Activated CD4-positive, alpha-beta memory T cell treated with anti-CD3 and anti-CD28 coated beads, Interleukin-2, amount 10 ng/mL, durations not matched to agents 7 days and 5 days (primary cell): ENCODE data around the gene RHBDF1. TPM values are rescaled to one million over a fixed set of nuclear protein-coding genes. Genes with fewer than 3 reads are reported as not detected.
A peak's percentile ranks its signal among the peaks of the same experiment; 100 is the strongest.
"Not testable (repeated sequence)": the region's sequence is repeated elsewhere in the genome, so short reads cannot be mapped to it uniquely, and the experiment has no call there.

Source experiments
- CTCF ChIA-PET: fragments of 350-600 bp; sonication (Branson Sonifier 250); formaldehyde crosslinking; loops from one replicate; lab custom pipeline; 2021; ENCODE audit warnings: antibody characterized with exemption, inconsistent platforms; lab: Charles Lee
- POLR2A ChIA-PET: fragments of 350-600 bp; sonication (Branson Sonifier 250); formaldehyde crosslinking; loops from one replicate; lab custom pipeline; 2021; ENCODE audit warnings: antibody characterized with exemption; lab: Charles Lee
- DNase-seq: peaks from one replicate; pipeline ENCODE4 v3.0.0-alpha.2; 2020
- H3K27ac Mint-ChIP-seq: one replicate; pipeline ENCODE4 v1.8.0; 2021; ENCODE audit warnings: mild to moderate bottlenecking, mixed read lengths
- H3K27me3 Mint-ChIP-seq: one replicate; pipeline ENCODE4 v1.8.0; 2021; ENCODE audit warnings: mixed read lengths
- H3K36me3 Mint-ChIP-seq: one replicate; pipeline ENCODE4 v1.8.0; 2021; ENCODE audit warnings: low read depth, mixed read lengths
- H3K4me1 Mint-ChIP-seq: one replicate; pipeline ENCODE4 v1.8.0; 2021; ENCODE audit warnings: mixed read lengths
- H3K4me3 Mint-ChIP-seq: one replicate; pipeline ENCODE4 v1.8.0; 2021; ENCODE audit warnings: mild to moderate bottlenecking, mixed read lengths
- H3K9me3 Mint-ChIP-seq: one replicate; pipeline ENCODE4 v1.8.0; 2021; ENCODE audit warnings: mixed read lengths
- total RNA-seq, 2 experiments: library from RNA; stranded (reverse); gene quantifications; one replicate each; pipeline ENCODE4 v1.2.3, GENCODE V29; 2021

The RHBDF1 gene
- total RNA-seq, 2 experiments from 2014 or later, result 0.18 to 0.23 TPM

DNA sequence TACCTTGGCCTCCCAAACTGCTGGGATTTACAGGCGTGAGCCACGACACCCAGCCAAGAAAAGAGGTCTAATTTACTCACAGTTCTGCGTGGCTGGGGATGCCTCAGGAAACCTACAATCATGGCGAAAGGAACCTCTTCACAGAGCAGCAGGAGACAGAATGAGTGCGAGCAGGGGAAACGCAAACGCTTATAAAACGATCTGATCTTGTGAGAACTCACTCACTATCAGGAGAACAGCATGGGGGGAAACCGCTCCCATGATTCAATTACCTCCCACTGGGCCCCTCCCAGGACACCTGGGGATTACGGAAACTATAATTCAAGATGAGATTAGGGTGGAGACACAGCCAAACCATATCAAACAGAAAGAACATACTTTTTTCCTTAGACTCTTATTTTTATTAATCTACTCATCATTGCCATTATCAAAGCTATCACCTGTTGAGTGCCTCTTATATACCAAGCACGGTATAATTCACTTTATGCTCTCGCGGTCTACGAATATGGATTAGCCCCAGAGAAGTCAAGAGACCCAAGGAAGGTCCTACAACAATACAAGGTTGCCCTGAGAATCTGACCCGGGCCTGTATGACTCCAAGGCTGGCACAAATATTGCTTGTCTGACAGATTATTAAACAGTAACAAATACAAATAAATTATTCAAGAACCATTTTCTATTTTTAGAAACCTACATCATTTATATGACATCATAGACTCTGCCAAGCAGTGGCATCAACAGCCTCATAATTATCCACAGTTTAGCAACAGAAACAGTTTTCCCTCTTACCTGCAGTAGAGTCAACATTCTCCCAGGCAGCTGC, 21.5 kb downstream of the RHBDF1 start:
- peak overlapping the region; percentile 44 for H3K27ac Mint-ChIP-seq
- H3K27me3 Mint-ChIP-seq, result no peaks in the 10 kb centered on the region
- H3K9me3 Mint-ChIP-seq, result no peaks in the 10 kb centered on the region
- DNase-seq, result no peak
- peaks cover 35% of the 10 kb centered on the region for H3K36me3 Mint-ChIP-seq
- POLR2A ChIA-PET, result no interaction called here
- peaks cover 36% of the 10 kb centered on the region for H3K4me1 Mint-ChIP-seq
- H3K4me3 Mint-ChIP-seq, result peak overlapping the region; percentile 98
- CTCF ChIA-PET, result no interaction called here

DNA sequence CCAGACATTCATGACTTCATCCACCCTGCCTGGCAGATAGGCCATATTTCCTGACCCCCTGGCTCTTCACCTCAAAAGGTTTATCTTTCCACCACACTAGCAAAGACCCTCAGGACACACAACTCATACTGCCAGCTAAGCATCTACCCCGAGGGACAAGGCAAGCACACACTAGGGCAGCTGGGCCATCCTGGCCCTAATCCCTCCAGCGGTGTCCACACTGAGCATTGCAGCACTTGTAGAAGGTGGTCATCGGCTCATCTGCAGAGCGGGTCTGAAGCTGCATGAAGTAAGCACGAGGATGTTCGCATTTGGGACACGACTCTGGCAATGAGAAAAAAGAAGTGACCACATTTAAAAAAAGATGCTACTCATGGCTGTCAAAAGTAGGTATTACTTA, 25.2 kb downstream of the RHBDF1 start:
- ChIA-PET POLR2A (no interaction called here), CTCF (interaction anchor here (1.1 to 1.5 kb wide), 2 partner anchors 18 to 134 kb away, joined by 3 read pairs; no protein-coding TSS in a partner anchor)
- H3K27ac Mint-ChIP-seq, result peak overlapping the region; percentile 21
- no peak for DNase-seq
- H3K4me1 Mint-ChIP-seq, result peaks cover 34% of the 10 kb centered on the region
- H3K27me3 Mint-ChIP-seq, result no peaks in the 10 kb centered on the region
- no peaks in the 10 kb centered on the region for H3K9me3 Mint-ChIP-seq
- H3K36me3 Mint-ChIP-seq, result peaks cover 61% of the 10 kb centered on the region
- H3K4me3 Mint-ChIP-seq, result no peak overlapping the region

DNA sequence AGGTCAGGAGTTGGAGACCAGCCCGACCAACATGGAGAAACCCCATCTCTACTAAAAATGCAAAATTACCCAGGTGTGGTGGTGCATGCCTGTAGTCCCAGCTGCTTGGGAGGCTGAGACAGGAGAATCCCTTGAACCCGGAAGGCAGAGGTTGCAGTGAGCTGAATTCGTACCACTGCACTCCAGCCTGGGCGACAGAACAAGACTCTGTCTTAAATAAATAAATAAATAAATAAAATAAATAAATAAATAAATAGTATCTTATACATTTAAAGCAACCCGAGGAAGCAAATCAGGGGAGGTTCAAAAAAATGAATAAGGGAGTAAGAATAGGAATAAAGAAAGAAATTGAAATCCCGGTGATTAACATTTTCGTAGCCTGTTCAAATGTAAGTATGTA, 25.9 kb downstream of the RHBDF1 start:
- DNase-seq, H3K4me3 Mint-ChIP-seq, H3K9me3 Mint-ChIP-seq, H3K27me3 Mint-ChIP-seq, POLR2A ChIA-PET, H3K27ac Mint-ChIP-seq, CTCF ChIA-PET: not testable (repeated sequence)
- Mint-ChIP-seq H3K36me3 (peaks cover 64% of the 10 kb centered on the region), H3K4me1 (peaks cover 35% of the 10 kb centered on the region)

DNA sequence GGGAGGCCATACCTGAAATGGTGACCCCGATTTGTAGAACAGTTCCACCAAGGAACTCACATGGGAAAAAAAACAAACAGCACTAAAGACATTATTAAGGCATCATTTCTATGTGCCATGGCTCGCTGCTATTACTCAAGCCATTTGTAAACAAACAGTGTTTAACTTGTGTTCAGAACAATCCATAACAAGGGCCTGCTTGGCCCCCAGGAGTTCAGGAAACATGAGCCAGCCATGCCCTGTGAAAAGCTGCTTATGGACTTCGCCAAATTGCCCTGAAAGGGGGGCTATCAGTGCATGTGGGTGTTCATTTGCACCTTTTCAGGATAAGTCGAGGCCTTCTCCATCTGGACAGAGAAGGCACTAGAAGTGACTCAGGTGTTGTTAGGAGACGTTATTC, 27.0 kb downstream of the RHBDF1 start:
- Mint-ChIP-seq H3K4me1 (peaks cover 25% of the 10 kb centered on the region), H3K36me3 (peaks cover 61% of the 10 kb centered on the region), H3K4me3 (no peak overlapping the region), H3K27me3 (no peaks in the 10 kb centered on the region), H3K9me3 (no peaks in the 10 kb centered on the region), H3K27ac (no peak overlapping the region)
- no peak for DNase-seq
- ChIA-PET POLR2A (no interaction called here), CTCF (no interaction called here)

DNA sequence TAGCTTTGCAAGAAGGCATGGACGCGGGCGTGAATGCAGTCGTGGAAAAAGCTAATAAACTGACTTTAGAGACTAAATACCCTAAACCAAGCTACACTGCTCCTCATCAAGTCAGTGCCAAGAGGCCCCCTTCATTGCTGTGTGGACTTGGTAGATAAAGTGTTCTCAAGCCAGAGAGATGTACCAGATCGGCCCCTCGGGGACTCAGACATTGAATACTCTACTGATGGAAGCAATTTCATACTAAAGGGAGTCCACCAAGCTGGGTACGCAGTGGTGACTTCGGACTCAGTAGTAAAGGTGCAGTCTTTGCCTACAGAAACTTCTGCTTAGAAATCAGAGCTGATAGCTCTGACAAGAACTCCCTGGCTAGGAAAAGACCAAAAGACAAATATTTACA, 27.8 kb downstream of the RHBDF1 start:
- Mint-ChIP-seq H3K27me3 (no peaks in the 10 kb centered on the region), H3K9me3 (no peaks in the 10 kb centered on the region), H3K36me3 (peaks cover 56% of the 10 kb centered on the region), H3K27ac (no peak overlapping the region), H3K4me3 (no peak overlapping the region), H3K4me1 (peaks cover 25% of the 10 kb centered on the region)
- ChIA-PET POLR2A (no interaction called here), CTCF (interaction anchor here (0.6 to 0.7 kb wide), 2 partner anchors 14 to 535 kb away, joined by 3 to 4 read pairs; no protein-coding TSS in a partner anchor)
- DNase-seq, result no peak

DNA sequence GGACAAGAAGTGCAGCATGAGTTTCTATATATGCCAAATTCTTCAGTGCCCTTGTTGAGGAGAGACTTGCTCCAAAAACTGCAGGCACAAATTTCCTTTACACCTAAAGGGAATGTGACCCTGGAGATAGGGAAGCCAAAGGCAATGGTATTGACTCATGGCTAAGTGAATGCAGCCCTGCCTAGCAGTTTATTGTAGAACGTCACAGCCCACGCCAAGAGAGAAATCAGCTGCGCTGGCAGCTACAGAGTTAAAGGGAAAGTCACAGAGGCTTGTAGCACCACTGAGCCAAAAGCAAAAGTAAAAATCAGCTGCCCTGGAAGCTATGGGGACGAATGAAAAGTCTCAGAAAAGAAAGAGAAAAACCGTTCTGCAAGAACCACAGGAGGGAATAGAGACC, 29.1 kb downstream of the RHBDF1 start:
- Mint-ChIP-seq H3K36me3 (peaks cover 58% of the 10 kb centered on the region), H3K27ac (no peak overlapping the region), H3K9me3 (no peaks in the 10 kb centered on the region), H3K4me3 (no peak overlapping the region), H3K4me1 (peaks cover 38% of the 10 kb centered on the region), H3K27me3 (no peaks in the 10 kb centered on the region)
- no peak for DNase-seq
- ChIA-PET POLR2A (no interaction called here), CTCF (no interaction called here)

DNA sequence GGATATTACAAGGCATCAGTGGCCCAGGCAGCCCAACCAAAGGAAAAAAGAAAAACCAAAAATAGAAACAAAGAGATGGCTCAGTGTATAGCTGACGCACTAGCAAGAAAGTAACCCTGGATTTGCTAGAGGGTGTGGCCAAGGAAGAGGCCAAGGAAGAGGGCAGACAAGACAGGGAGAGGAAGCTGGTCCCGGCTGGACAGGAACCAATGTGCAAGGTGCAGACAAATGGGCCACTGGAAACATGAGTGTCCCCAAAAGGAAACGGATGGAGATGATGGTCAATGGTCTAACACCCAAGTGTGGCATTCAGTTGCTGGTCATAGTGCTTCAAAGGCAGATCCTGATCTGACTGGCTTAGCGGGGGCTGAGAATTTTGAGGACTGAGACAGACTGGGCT, 29.7 kb downstream of the RHBDF1 start:
- no peak overlapping the region for H3K27ac Mint-ChIP-seq
- H3K9me3 Mint-ChIP-seq, result no peaks in the 10 kb centered on the region
- no peak for DNase-seq
- peaks cover 40% of the 10 kb centered on the region for H3K4me1 Mint-ChIP-seq
- no peaks in the 10 kb centered on the region for H3K27me3 Mint-ChIP-seq
- CTCF ChIA-PET, result no interaction called here
- peaks cover 55% of the 10 kb centered on the region for H3K36me3 Mint-ChIP-seq
- H3K4me3 Mint-ChIP-seq, result no peak overlapping the region
- POLR2A ChIA-PET, result no interaction called here

DNA sequence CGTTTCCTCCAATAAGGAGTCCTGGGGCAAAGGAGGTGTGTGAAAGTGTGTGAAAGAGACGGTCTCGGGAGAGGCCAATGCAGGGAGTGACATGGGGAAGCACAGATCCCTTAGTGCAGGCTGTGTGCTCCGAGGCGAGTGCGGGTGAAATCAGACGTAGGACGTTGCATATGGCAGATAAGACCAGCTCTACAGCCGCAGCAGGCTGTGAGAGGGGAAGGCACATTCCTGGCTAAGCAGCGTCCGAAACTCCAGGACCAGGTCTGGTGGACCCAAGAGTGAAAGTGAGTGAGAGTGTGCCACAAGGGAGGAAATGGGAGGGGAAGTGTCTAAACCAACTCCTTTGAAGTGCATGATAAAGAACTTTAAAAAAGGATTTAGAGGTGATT, 30.4 kb downstream of the RHBDF1 start:
- ChIA-PET CTCF (no interaction called here), POLR2A (no interaction called here)
- Mint-ChIP-seq H3K27ac (no peak overlapping the region), H3K36me3 (peaks cover 54% of the 10 kb centered on the region), H3K4me1 (peaks cover 42% of the 10 kb centered on the region), H3K27me3 (no peaks in the 10 kb centered on the region), H3K4me3 (no peak overlapping the region), H3K9me3 (no peaks in the 10 kb centered on the region)
- DNase-seq, result no peak

DNA sequence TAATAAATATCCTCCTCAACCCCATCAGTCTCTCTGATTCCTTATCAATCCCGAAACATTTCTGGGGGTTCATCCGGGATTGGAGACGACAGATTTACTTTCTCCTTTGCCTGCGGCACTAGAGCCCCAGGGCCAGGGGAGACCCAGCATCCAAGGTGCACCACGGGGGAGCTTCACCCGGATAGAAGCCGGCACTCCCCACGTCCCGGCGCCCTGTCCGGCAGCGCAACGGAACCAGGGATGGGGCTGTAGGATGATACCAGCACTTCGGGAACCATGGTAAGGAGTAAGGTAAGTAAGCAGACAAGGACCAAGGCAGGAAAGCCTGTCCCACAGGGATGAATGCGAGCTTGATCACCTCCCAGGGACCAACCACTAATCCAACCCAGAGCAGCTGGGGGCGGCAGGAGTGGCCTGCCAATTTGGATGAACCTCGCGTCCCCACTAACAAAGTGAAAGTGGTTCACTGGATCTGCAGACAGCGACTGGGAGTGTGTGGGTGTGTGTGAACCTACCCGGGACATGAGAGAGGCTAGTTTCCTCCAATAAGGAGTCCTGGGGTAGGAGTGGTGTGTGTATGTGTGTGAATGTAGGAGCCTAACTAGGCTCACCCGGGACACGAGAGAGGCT, 30.9 kb downstream of the RHBDF1 start:
- Mint-ChIP-seq H3K4me1 (peaks cover 42% of the 10 kb centered on the region), H3K4me3 (no peak overlapping the region), H3K36me3 (peaks cover 53% of the 10 kb centered on the region), H3K9me3 (no peaks in the 10 kb centered on the region), H3K27me3 (no peaks in the 10 kb centered on the region), H3K27ac (no peak overlapping the region)
- ChIA-PET CTCF (interaction anchor here (1.0 to 1.3 kb wide), 2 partner anchors 12 to 24 kb away, joined by 3 read pairs; partner anchors contain the start of genes POLR3K and SNRNP25), POLR2A (no interaction called here)
- no peak for DNase-seq

DNA sequence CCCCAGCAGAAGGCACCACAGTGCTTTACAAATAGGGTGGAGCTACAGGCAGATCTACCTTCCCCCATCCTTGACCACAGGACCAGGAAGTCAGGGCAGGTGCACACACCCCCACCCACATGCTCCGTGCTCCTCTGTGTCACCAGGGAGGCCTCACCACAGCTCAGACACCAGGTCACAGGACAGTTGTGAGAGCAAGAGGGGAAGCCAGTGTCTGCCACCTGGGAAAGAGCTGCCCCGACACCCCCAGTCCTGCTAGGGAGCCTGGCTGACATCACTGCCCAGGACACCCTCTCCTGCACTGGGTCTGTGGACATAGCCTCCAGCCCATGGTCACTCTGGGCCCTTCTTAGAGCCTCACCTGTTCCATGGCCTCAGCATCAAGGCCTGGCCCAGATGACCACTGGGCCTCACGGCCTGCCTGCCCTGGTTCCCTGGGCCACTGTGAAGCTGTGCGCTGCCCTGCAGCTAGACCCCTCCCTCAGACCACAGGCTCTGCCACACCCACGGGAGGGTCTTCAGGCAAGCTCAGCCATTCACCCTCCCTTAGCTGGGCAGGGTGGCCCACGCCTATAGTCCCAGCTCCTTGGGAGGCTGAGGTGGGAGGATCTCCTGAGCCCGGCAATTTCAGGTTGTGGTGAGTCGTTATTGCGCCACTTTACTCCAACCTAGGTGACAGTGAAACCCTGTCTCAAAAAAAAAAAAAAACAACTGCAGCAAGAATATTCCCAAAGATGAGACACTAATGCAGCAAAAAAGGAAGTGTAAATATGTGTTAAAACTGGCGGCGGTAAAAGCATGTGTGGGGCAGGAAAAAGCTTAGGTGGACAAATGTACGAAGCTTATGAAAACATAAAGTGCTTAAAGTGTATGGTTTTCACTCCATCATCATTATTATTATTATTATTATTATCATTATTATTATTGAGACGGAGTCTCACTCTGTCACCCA, 33.2 kb downstream of the RHBDF1 start:
- no peaks in the 10 kb centered on the region for H3K27me3 Mint-ChIP-seq
- no peaks in the 10 kb centered on the region for H3K9me3 Mint-ChIP-seq
- H3K27ac Mint-ChIP-seq, result peak overlapping the region; percentile 47
- ChIA-PET CTCF (interaction anchor here (0.7 to 1.7 kb wide), 5 partner anchors 14 to 189 kb away, joined by 3 to 7 read pairs (median 4); partner anchors contain the start of genes POLR3K and SNRNP25), POLR2A (interaction anchor here (1.3 to 2.4 kb wide), 2 partner anchors 14 to 38 kb away, joined by 4 to 16 read pairs; partner anchors contain the start of genes POLR3K and SNRNP25)
- peaks cover 36% of the 10 kb centered on the region for H3K36me3 Mint-ChIP-seq
- no peak overlapping the region for H3K4me3 Mint-ChIP-seq
- H3K4me1 Mint-ChIP-seq, result peaks cover 46% of the 10 kb centered on the region
- peak; percentile 80 for DNase-seq

DNA sequence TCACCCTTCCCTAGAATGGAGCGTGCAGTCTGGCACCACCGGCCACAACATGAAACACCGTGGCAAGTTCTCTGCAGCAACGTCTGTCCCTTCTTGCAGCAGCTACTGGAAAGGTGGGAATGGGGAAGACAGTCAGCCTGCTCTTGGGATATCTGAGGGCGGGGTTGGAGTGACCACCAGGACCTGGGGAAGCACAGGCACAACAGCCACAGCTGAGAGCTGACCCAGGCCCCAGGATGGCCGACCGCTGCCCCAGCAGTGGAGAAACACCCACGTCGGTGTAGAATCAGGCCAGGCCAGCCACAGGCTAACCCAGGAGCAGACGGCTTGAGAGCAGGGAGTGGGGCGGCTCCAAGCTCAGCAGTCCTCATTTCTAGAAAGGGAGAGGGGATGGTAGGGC, 34.2 kb downstream of the RHBDF1 start:
- DNase-seq, result not testable (repeated sequence)
- POLR2A ChIA-PET, result interaction anchor here (1.3 to 2.4 kb wide), 2 partner anchors 15 to 39 kb away, joined by 4 to 16 read pairs; partner anchors contain the start of genes POLR3K and SNRNP25
- peaks cover 44% of the 10 kb centered on the region for H3K4me1 Mint-ChIP-seq

DNA sequence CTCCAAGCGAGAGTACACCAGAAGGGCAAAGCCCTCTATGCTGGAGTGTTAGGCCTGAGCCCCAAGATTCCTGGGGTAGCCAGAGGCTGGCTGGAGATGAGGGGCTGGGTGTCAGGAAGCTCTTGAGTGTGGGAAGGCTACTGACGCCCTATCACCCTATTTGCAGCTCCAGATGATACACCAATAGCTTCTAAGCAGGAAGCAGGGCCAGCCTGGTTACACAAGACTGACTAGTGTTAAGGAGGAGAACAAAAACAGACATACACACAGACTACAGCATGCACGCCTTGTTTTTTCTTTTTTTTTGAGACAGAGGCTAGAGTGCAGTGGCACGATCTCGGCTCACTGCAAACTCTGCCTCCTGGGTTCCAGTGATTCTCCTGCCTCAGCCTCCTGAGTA, 34.9 kb downstream of the RHBDF1 start:
- ChIA-PET CTCF (no interaction called here), POLR2A (interaction anchor here (0.5 kb wide), 1 partner anchor 56 kb away, joined by 3 read pairs; no protein-coding TSS in a partner anchor)
- Mint-ChIP-seq H3K4me1 (peaks cover 37% of the 10 kb centered on the region), H3K27me3 (no peaks in the 10 kb centered on the region), H3K27ac (no peak overlapping the region), H3K4me3 (no peak overlapping the region), H3K9me3 (no peaks in the 10 kb centered on the region), H3K36me3 (peaks cover 22% of the 10 kb centered on the region)
- DNase-seq, result no peak

More for the DNA sequence above, 34.2 kb downstream of the RHBDF1 start:
- peak overlapping the region; percentile 47 for H3K27ac Mint-ChIP-seq
- H3K36me3 Mint-ChIP-seq, result peaks cover 29% of the 10 kb centered on the region
- CTCF ChIA-PET, result interaction anchor here (0.7 to 1.7 kb wide), 4 partner anchors 15 to 190 kb away, joined by 3 to 7 read pairs (median 4); partner anchors contain the start of genes POLR3K and SNRNP25
- not testable (repeated sequence) for H3K9me3 Mint-ChIP-seq, H3K4me3 Mint-ChIP-seq, H3K27me3 Mint-ChIP-seq
